Neural crest cell (in vitro differentiated cells): ENCODE measurements around the gene C1QTNF12. TPM values are rescaled to one million over a fixed set of nuclear protein-coding genes. Genes with fewer than 3 reads are reported as not detected.

Experiments
- DNase-seq: peaks from one replicate; pipeline ENCODE4 v3.0.0; 2021; ENCODE audit warnings: low read depth, mixed read lengths, low spot score
- H3K27ac Mint-ChIP-seq: one replicate; pipeline ENCODE4 v1.8.0; 2021; ENCODE audit warnings: mild to moderate bottlenecking, mixed read lengths; ENCODE audit not compliant: unreplicated experiment
- H3K27me3 Mint-ChIP-seq: 2 replicates; pipeline ENCODE4 v1.8.0; 2021; ENCODE audit warnings: low read depth, mild to moderate bottlenecking, mixed read lengths
- H3K36me3 Mint-ChIP-seq: 2 replicates; pipeline ENCODE4 v1.8.0; 2021; ENCODE audit warnings: low read depth, mild to moderate bottlenecking, mixed read lengths
- H3K4me1 Mint-ChIP-seq: 2 replicates; pipeline ENCODE4 v1.8.0; 2021; ENCODE audit warnings: mixed read lengths
- H3K4me3 Mint-ChIP-seq: one replicate; pipeline ENCODE4 v1.8.0; 2021; ENCODE audit warnings: mild to moderate bottlenecking, mixed read lengths
- H3K9me3 Mint-ChIP-seq: 2 replicates; pipeline ENCODE4 v1.8.0; 2021; ENCODE audit warnings: mixed read lengths
- CTCF ChIP-seq: fragments of 200-600 bp; sonication (generic); conservative IDR thresholded peaks from 2 replicates; pipeline ENCODE4 v1.5.0; 2021; ENCODE audit warnings: antibody characterized with exemption, mild to moderate bottlenecking
- total RNA-seq: library from RNA; stranded (reverse); gene quantifications from 2 replicates; pipeline ENCODE4 v1.2.1, GENCODE V29; 2021

The C1QTNF12 gene
- total RNA-seq, 1 donor from 2014 or later: 0.79 TPM

GRCh38 chr1:1267488-1268283 is 21.2 kb upstream of the C1QTNF12 start:
- Mint-ChIP-seq H3K9me3 (no peaks in the 10 kb centered on the region), H3K27ac (no peak overlapping the region), H3K27me3 (no peaks in the 10 kb centered on the region), H3K36me3 (peaks cover 10% of the 10 kb centered on the region), H3K4me1 (peaks cover 21% of the 10 kb centered on the region), H3K4me3 (peak overlapping the region; percentile 27)
- TF ChIP-seq CTCF: no peak
- no peak for DNase-seq

- no peak for DNase-seq
- no peak for TF ChIP-seq CTCF
- no peaks in the 10 kb centered on the region for H3K27me3 Mint-ChIP-seq
Observed at GRCh38 chr1:1264868-1265272, 18.3 kb upstream of the C1QTNF12 start.

GRCh38 chr1:1264026-1264425 is 17.5 kb upstream of the C1QTNF12 start:
- Mint-ChIP-seq H3K9me3 (no peaks in the 10 kb centered on the region), H3K27ac (no peak overlapping the region), H3K4me3 (no peak overlapping the region), H3K36me3 (peaks cover 16% of the 10 kb centered on the region), H3K4me1 (no peaks in the 10 kb centered on the region), H3K27me3 (no peaks in the 10 kb centered on the region)
- no peak for DNase-seq
- TF ChIP-seq CTCF: no peak

More at GRCh38 chr1:1264868-1265272, 18.3 kb upstream of the C1QTNF12 start:
- no peaks in the 10 kb centered on the region for H3K4me1 Mint-ChIP-seq
- no peak overlapping the region for H3K4me3 Mint-ChIP-seq
- no peaks in the 10 kb centered on the region for H3K9me3 Mint-ChIP-seq
- peaks cover 15% of the 10 kb centered on the region for H3K36me3 Mint-ChIP-seq
- no peak overlapping the region for H3K27ac Mint-ChIP-seq

- DNase-seq: no peak
- Mint-ChIP-seq H3K27me3 (no peaks in the 10 kb centered on the region), H3K4me3 (no peak overlapping the region), H3K4me1 (no peaks in the 10 kb centered on the region), H3K27ac (no peak overlapping the region), H3K36me3 (peaks cover 17% of the 10 kb centered on the region), H3K9me3 (no peaks in the 10 kb centered on the region)
- TF ChIP-seq CTCF: no peak
Observed at GRCh38 chr1:1262758-1263157, 16.2 kb upstream of the C1QTNF12 start.

GRCh38 chr1:1262071-1262470 is 15.5 kb upstream of the C1QTNF12 start:
- H3K9me3 Mint-ChIP-seq: no peaks in the 10 kb centered on the region
- no peak overlapping the region for H3K27ac Mint-ChIP-seq
- no peaks in the 10 kb centered on the region for H3K27me3 Mint-ChIP-seq
- no peak for DNase-seq
- peaks cover 18% of the 10 kb centered on the region for H3K36me3 Mint-ChIP-seq
- H3K4me3 Mint-ChIP-seq: no peak overlapping the region
- H3K4me1 Mint-ChIP-seq: no peaks in the 10 kb centered on the region
- TF ChIP-seq CTCF: no peak
